ENCODE measurements around the gene AHCYL1. TPM values are rescaled to one million over a fixed set of nuclear protein-coding genes. Genes with fewer than 3 reads are reported as not detected.

AHCYL1 gene
- total and polyA plus RNA-seq, 7 experiments from 2014 or later: 16.6 to 60.1 (median 41.3) TPM

DNA sequence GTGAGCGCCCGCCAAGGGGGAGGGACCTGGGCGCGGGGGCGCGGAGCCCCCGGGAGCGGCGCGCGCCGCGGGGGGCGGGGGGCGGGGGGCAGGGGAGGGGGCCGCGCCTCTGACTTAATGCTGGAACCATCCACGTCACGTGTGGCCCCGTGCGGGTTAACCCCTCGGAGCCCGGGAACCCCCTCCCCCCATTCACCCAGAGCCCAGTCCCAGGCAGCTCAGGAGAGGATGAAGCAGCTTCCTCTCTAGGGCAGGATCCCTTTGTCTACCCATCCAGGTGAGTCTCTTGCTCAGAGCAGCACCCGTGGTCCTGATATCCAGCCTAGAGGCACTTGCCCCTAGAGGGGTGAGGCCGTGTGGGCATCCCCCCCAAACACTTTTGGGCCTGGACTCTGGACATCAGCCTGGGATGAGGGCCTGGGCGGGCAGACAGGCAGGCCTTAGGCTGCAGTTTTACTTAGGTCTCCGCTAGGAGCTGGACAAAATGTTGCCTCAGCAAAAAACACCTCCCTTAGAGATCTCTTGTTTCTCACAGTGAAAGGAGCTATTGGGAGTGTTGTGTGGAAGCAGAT lies 86.2 kb downstream of the AHCYL1 start, which contains the start of gene ALX3:
Gene ALX3 (minus strand): TSS at position 2 of the 572 bp plus-strand sequence. CDS start 60 bp downstream, outside the sequence.
- no peak within 1 kb of the TSS for H3K4me3 ChIP-seq (ENCODE audit: low read length)
- H3K4me1 Mint-ChIP-seq: peaks cover 6 to 19% (median 8%) of the 10 kb centered on the region in 7 donors
- peaks cover 0 to 3% (median 0%) of the 10 kb centered on the region in 5 donors for H3K36me3 Mint-ChIP-seq

More for the DNA sequence above, 86.2 kb downstream of the AHCYL1 start, which contains the start of gene ALX3:
- DNase-seq (no peak), ATAC-seq (no peak)
- Mint-ChIP-seq H3K27ac (no peak within 1 kb of the TSS), H3K4me3 (peak within 1 kb of the TSS in 9 of 10 donors; percentile 8 to 87 (median 56)), H3K27me3 (peaks cover 57 to 93% (median 62%) of the 10 kb centered on the region in 5 donors), H3K9me3 (peaks cover 0 to 4% (median 0%) of the 10 kb centered on the region in 11 donors)
- Histone ChIP-seq H3K27ac (ENCODE audit: low read depth, low read length) (no peak within 1 kb of the TSS), H3K27me3 (ENCODE audit: control insufficient read depth in 2 of 2, insufficient read depth in 2 of 2, low read length in 2 of 2) (peaks cover 5 to 15% of the 10 kb centered on the region in 2 donors), H3K36me3 (ENCODE audit: control insufficient read depth in 2 of 3, insufficient read depth in 3 of 3, low read length in 3 of 3) (no peaks in the 10 kb centered on the region), H3K4me1 (ENCODE audit: control insufficient read depth in 2 of 2, insufficient read depth in 2 of 2, low read length in 2 of 2) (peaks cover 0 to 17% of the 10 kb centered on the region in 2 donors), H3K9me3 (ENCODE audit: control insufficient read depth in 2 of 3, low read length in 3 of 3) (no peaks in the 10 kb centered on the region)
- intact Hi-C loops (cut with micrococcal nuclease): no loop called here
- ChIA-PET CTCF (no interaction called here), POLR2A (no interaction called here)

Other genes with a start within 250 kb of the AHCYL1 start
- 10 to 100 TPM in 2 of 5 experiments, 1 to 10 TPM in 3; 1.9 to 13.9 (median 7.7) TPM for gene GSTM3, start 243.7 kb upstream of the AHCYL1 start, total RNA-seq
- gene GSTM3, start 243.7 kb upstream of the AHCYL1 start, polyA plus RNA-seq: 100 to 1,000 TPM in 1 of 2 donors, 10 to 100 TPM in 1; 75.6 to 130 TPM
- not detected for gene EPS8L3, start 220.8 kb upstream of the AHCYL1 start, total RNA-seq
- not detected for gene EPS8L3, start 220.8 kb upstream of the AHCYL1 start, polyA plus RNA-seq
- 100 to 1,000 TPM in 1 of 5 experiments, 10 to 100 TPM in 1, 1 to 10 TPM in 3; 1.4 to 125 (median 5.9) TPM for gene CSF1, start 73.9 kb upstream of the AHCYL1 start, total RNA-seq
- 1 to 10 TPM in 1 of 2 donors, under 1 TPM in 1; 0.94 to 2.2 TPM for gene CSF1, start 73.9 kb upstream of the AHCYL1 start, polyA plus RNA-seq
- 10 to 100 TPM; 42.4 to 83.9 (median 70.7) TPM for gene STRIP1, start 49.9 kb downstream of the AHCYL1 start, total RNA-seq
- gene STRIP1, start 49.9 kb downstream of the AHCYL1 start, polyA plus RNA-seq: 10 to 100 TPM; 21.4 to 35.2 TPM
- gene ALX3, start 85.9 kb downstream of the AHCYL1 start, total RNA-seq: not detected
- not detected for gene ALX3, start 85.9 kb downstream of the AHCYL1 start, polyA plus RNA-seq
- gene UBL4B, start 127.7 kb downstream of the AHCYL1 start, total RNA-seq: not detected
- not detected for gene UBL4B, start 127.7 kb downstream of the AHCYL1 start, polyA plus RNA-seq
- gene SLC6A17, start 165.7 kb downstream of the AHCYL1 start, total RNA-seq: not detected
- gene SLC6A17, start 165.7 kb downstream of the AHCYL1 start, polyA plus RNA-seq: not detected
- 10 to 100 TPM in 4 of 5 experiments, 1 to 10 TPM in 1; 5.8 to 18.2 (median 12.4) TPM for gene KCNC4, start 225.5 kb downstream of the AHCYL1 start, total RNA-seq
- gene KCNC4, start 225.5 kb downstream of the AHCYL1 start, polyA plus RNA-seq: 1 to 10 TPM; 1.6 to 2.1 TPM